ELF-1 (cell line): ENCODE data around the gene TANC1.
A peak's percentile ranks its signal among the peaks of the same experiment; 100 is the strongest.

Experiments
- DNase-seq: peaks from one replicate; pipeline ENCODE4 v3.0.0-alpha.2; 2016; ENCODE audit warnings: low read depth, low spot score

TANC1 gene

GRCh38 chr2:159219394-159219998 is 251.1 kb downstream of the TANC1 start:
- no peak for DNase-seq

- no peak for DNase-seq
These were observed 255.8 kb downstream of the TANC1 start for GRCh38 chr2:159224061-159224813.

GRCh38 chr2:159225025-159226016 is 256.9 kb downstream of the TANC1 start:
- DNase-seq = no peak

GRCh38 chr2:159226059-159226461 is 257.6 kb downstream of the TANC1 start:
- DNase-seq = no peak

GRCh38 chr2:159226608-159227385 is 258.4 kb downstream of the TANC1 start:
- no peak for DNase-seq

GRCh38 chr2:159227467-159227866 is 259.0 kb downstream of the TANC1 start:
- DNase-seq = no peak

- no peak for DNase-seq
These were observed 259.7 kb downstream of the TANC1 start for GRCh38 chr2:159228081-159228581.

GRCh38 chr2:159229476-159230144 is 261.2 kb downstream of the TANC1 start:
- DNase-seq = no peak

- DNase-seq = no peak
These were observed 261.9 kb downstream of the TANC1 start for GRCh38 chr2:159230145-159230877.

- DNase-seq = no peak
These were observed 264.2 kb downstream of the TANC1 start for GRCh38 chr2:159232456-159233170.

- DNase-seq = no peak
These were observed 266.4 kb downstream of the TANC1 start for GRCh38 chr2:159234868-159235267.

GRCh38 chr2:159243529-159243928 is 275.1 kb downstream of the TANC1 start:
- no peak for DNase-seq

GRCh38 chr2:159246325-159246988 is 278.0 kb downstream of the TANC1 start:
- no peak for DNase-seq

GRCh38 chr2:159249990-159250715 is 281.7 kb downstream of the TANC1 start:
- peak; percentile 31 for DNase-seq

- DNase-seq = no peak
These were observed 283.1 kb downstream of the TANC1 start for GRCh38 chr2:159251296-159252173.

- no peak for DNase-seq
These were observed 284.5 kb downstream of the TANC1 start for GRCh38 chr2:159252905-159253304.

- DNase-seq = no peak
These were observed 287.7 kb downstream of the TANC1 start for GRCh38 chr2:159256159-159256558.
